ENCODE data around the gene ITGB2. TPM values are rescaled to one million over a fixed set of nuclear protein-coding genes. Genes with fewer than 3 reads are reported as not detected.
A peak's percentile ranks its signal among the peaks of the same experiment; 100 is the strongest.

Gene ITGB2
- total RNA-seq, 2 donors from 2014 or later: 1.6 to 2.3 TPM

GRCh38 chr21:44874240-44874496 lies 46.5 kb downstream of the ITGB2 start:
- no peaks in the 10 kb centered on the region for H3K36me3 Mint-ChIP-seq (ENCODE audit: low read depth)
- Histone ChIP-seq H3K27me3 (ENCODE audit: control insufficient read depth, insufficient read depth, low read length, poor library complexity, severe bottlenecking) (peaks cover 24% of the 10 kb centered on the region), H3K36me3 (ENCODE audit: control insufficient read depth, insufficient read depth, low read length) (no peaks in the 10 kb centered on the region), H3K4me3 (ENCODE audit: low read length) (peak overlapping the region; percentile 82), H3K9me3 (ENCODE audit: control insufficient read depth, low read length) (no peaks in the 10 kb centered on the region), H3K4me1 (ENCODE audit: control insufficient read depth, insufficient read depth, low read length) (peaks cover 13% of the 10 kb centered on the region), H3K9ac (ENCODE audit: extremely low read depth, low read length, poor library complexity, severe bottlenecking) (no peak overlapping the region), H3K27ac (ENCODE audit: low read depth, low read length) (no peak overlapping the region)
- no peaks in the 10 kb centered on the region for H3K9me3 Mint-ChIP-seq
- peaks cover 27% of the 10 kb centered on the region for H3K4me1 Mint-ChIP-seq
- peak overlapping the region; percentile 37 for H3K27ac Mint-ChIP-seq
- no peak for TF ChIP-seq CTCF (conservative IDR thresholded peaks at IDR 0.05)
- DNase-seq: no peak
- H3K27me3 Mint-ChIP-seq (ENCODE audit: insufficient read depth): peaks cover 29% of the 10 kb centered on the region
- peak overlapping the region; percentile 87 for H3K4me3 Mint-ChIP-seq
- WGBS, 2 experiments (ENCODE audit: insufficient coverage in 1 of 2, insufficient read length in 1 of 2): 2 to 8% methylated on average over 15 to 20 of the region's 20 CpGs

GRCh38 chr21:44873356-44874239 lies 47.1 kb downstream of the ITGB2 start, which contains the start of gene PTTG1IP:
Gene PTTG1IP, minus strand, starts transcription at chr21:44873690. Its CDS starts 74 bp downstream, at chr21:44873616.
- Mint-ChIP-seq H3K4me1 (peaks cover 31% of the 10 kb centered on the region), H3K27me3 (ENCODE audit: insufficient read depth) (peaks cover 29% of the 10 kb centered on the region), H3K27ac (peak within 1 kb of the TSS; percentile 91), H3K4me3 (peak within 1 kb of the TSS; percentile 87), H3K36me3 (ENCODE audit: low read depth) (peaks cover 4% of the 10 kb centered on the region), H3K9me3 (no peaks in the 10 kb centered on the region)
- Histone ChIP-seq H3K9ac (ENCODE audit: extremely low read depth, low read length, poor library complexity, severe bottlenecking) (peak within 1 kb of the TSS; percentile 88), H3K4me1 (ENCODE audit: control insufficient read depth, insufficient read depth, low read length) (peaks cover 17% of the 10 kb centered on the region), H3K9me3 (ENCODE audit: control insufficient read depth, low read length) (no peaks in the 10 kb centered on the region), H3K4me3 (ENCODE audit: low read length) (peak within 1 kb of the TSS; percentile 95), H3K36me3 (ENCODE audit: control insufficient read depth, insufficient read depth, low read length) (no peaks in the 10 kb centered on the region), H3K27ac (ENCODE audit: low read depth, low read length) (peak within 1 kb of the TSS; percentile 82), H3K27me3 (ENCODE audit: control insufficient read depth, insufficient read depth, low read length, poor library complexity, severe bottlenecking) (peaks cover 24% of the 10 kb centered on the region)
- 0 to 1% methylated on average over 17 to 123 of the region's 123 CpGs for WGBS, 2 experiments (ENCODE audit: insufficient coverage in 1 of 2, insufficient read length in 1 of 2)
- TF ChIP-seq CTCF (conservative IDR thresholded peaks at IDR 0.05): no peak
- peak; percentile 100 for DNase-seq

- H3K36me3 ChIP-seq (ENCODE audit: control insufficient read depth, insufficient read depth, low read length): peaks cover 3% of the 10 kb centered on the region
- peak overlapping the region; percentile 88 for H3K9ac ChIP-seq (ENCODE audit: extremely low read depth, low read length, poor library complexity, severe bottlenecking)
- peaks cover 24% of the 10 kb centered on the region for H3K27me3 ChIP-seq (ENCODE audit: control insufficient read depth, insufficient read depth, low read length, poor library complexity, severe bottlenecking)
- peak overlapping the region; percentile 95 for H3K4me3 ChIP-seq (ENCODE audit: low read length)
- DNase-seq: peak; percentile 70
- TF ChIP-seq CTCF (conservative IDR thresholded peaks at IDR 0.05): no peak
- peak overlapping the region; percentile 82 for H3K27ac ChIP-seq (ENCODE audit: low read depth, low read length)
- 1 to 2% methylated on average over 47 to 65 of the region's 65 CpGs for WGBS, 2 experiments (ENCODE audit: insufficient coverage in 1 of 2, insufficient read length in 1 of 2)
- Mint-ChIP-seq H3K27ac (peak overlapping the region; percentile 91), H3K4me1 (peaks cover 39% of the 10 kb centered on the region), H3K4me3 (peak overlapping the region; percentile 87), H3K27me3 (ENCODE audit: insufficient read depth) (peaks cover 27% of the 10 kb centered on the region), H3K36me3 (ENCODE audit: low read depth) (peaks cover 4% of the 10 kb centered on the region), H3K9me3 (no peaks in the 10 kb centered on the region)
- no peaks in the 10 kb centered on the region for H3K9me3 ChIP-seq (ENCODE audit: control insufficient read depth, low read length)
- H3K4me1 ChIP-seq (ENCODE audit: control insufficient read depth, insufficient read depth, low read length): peaks cover 23% of the 10 kb centered on the region
Measured at GRCh38 chr21:44872649-44873355, 47.9 kb downstream of the ITGB2 start.
